ENCODE measurements around the gene TSC22D1. TPM values are rescaled to one million over a fixed set of nuclear protein-coding genes. Genes with fewer than 3 reads are reported as not detected.

The TSC22D1 gene
- total and polyA plus RNA-seq, 4 donors = 21.0 to 43.5 (median 37.0) TPM

DNA sequence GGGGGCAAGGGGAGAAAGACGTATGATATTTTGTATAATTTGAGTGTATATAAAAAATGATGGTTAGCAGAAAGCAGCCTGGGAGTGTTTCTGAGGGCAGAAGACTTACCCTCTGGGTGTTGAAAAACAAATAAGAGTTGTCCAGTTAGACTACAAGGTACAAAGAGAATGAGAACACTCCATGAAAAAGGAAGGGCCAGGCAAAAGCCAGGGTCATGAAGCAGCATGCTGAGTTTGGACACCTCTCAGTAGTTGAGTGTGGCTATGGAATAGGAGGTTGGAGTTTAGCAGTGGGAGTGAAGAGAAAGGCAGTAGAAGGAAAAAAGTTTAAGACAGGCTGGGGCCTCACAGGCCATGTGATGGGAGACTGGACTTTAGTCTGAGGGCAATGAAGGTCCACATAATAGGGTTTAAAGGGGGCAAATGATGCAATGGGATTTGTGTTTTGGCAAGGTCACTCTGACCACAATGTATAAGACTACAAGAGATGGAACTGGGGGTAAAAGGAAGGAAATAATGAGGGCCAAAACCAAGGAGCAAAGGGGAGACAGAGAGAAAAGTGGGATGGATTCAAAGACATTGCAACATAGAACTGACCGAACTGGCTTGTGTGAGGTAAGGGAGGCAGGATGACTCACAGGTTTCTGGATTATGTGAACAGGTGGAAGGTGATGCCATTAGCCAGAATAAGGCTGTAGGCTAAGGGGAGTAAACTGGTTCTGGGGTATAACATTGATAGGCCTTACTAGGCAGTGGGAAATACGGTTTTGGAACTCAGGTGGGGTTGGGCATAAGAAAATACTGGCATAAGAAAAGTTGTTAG lies 125.9 kb downstream of the TSC22D1 start (continued):
- TF ChIP-seq, protein P1, sequence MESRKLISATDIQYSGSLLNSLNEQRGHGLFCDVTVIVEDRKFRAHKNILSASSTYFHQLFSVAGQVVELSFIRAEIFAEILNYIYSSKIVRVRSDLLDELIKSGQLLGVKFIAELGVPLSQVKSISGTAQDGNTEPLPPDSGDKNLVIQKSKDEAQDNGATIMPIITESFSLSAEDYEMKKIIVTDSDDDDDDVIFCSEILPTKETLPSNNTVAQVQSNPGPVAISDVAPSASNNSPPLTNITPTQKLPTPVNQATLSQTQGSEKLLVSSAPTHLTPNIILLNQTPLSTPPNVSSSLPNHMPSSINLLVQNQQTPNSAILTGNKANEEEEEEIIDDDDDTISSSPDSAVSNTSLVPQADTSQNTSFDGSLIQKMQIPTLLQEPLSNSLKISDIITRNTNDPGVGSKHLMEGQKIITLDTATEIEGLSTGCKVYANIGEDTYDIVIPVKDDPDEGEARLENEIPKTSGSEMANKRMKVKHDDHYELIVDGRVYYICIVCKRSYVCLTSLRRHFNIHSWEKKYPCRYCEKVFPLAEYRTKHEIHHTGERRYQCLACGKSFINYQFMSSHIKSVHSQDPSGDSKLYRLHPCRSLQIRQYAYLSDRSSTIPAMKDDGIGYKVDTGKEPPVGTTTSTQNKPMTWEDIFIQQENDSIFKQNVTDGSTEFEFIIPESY (IDR thresholded peaks at IDR 0.05) = peak; percentile 55

GRCh38 chr13:44448875-44449274 lies 127.3 kb downstream of the TSC22D1 start:
- H3K27ac ChIP-seq (ENCODE audit: low read depth in 1 of 2, low read length in 2 of 2) = peak overlapping the region in 1 of 2 donors; percentile 14

GRCh38 chr13:44448373-44448772 lies 127.8 kb downstream of the TSC22D1 start:
- TF ChIP-seq, protein P2, sequence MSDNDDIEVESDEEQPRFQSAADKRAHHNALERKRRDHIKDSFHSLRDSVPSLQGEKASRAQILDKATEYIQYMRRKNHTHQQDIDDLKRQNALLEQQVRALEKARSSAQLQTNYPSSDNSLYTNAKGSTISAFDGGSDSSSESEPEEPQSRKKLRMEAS (IDR thresholded peaks at IDR 0.05) = peak; percentile 25
- TF ChIP-seq FOXA2 (IDR thresholded peaks at IDR 0.05) (peak; percentile 92), RAD21 (IDR thresholded peaks at IDR 0.05) (peak; percentile 28 to 32), YY1 (IDR thresholded peaks at IDR 0.05) (peak; percentile 91), HNF4A (conservative IDR thresholded peaks at IDR 0.05) (peak; percentile 81 to 89), SP1 (IDR thresholded peaks at IDR 0.05) (peak; percentile 89), NR2F2 (IDR thresholded peaks at IDR 0.05) (no peak), FOXA1 (IDR thresholded peaks at IDR 0.05) (peak; percentile 89), REST (IDR thresholded peaks at IDR 0.05) (no peak), JUND (IDR thresholded peaks at IDR 0.05) (peak in 1 of 2 donors; percentile 43), CTCF (IDR thresholded peaks at IDR 0.05; ENCODE audit: low read depth, low read length, missing input control) (no peak), RXRA (IDR thresholded peaks at IDR 0.05) (peak; percentile 46 to 72)
- TF ChIP-seq, protein P1 (IDR thresholded peaks at IDR 0.05) = no peak
- H3K9ac ChIP-seq (ENCODE audit: low read depth in 1 of 2, low read length in 2 of 2) = no peak overlapping the region
- peak overlapping the region; percentile 20 to 47 for H3K27ac ChIP-seq (ENCODE audit: low read depth in 1 of 2, low read length in 2 of 2)
- H3K9me3 ChIP-seq (ENCODE audit: control insufficient read depth in 4 of 4, low read length in 3 of 4) = no peaks in the 10 kb centered on the region
- no peak for DNase-seq (ENCODE audit: low spot score)
- no peaks in the 10 kb centered on the region for H3K36me3 ChIP-seq (ENCODE audit: control insufficient read depth in 4 of 4, insufficient read depth in 3 of 4, low read depth in 1 of 4, low read length in 3 of 4)
- peaks cover 10 to 27% (median 20%) of the 10 kb centered on the region in 4 donors for H3K4me1 ChIP-seq (ENCODE audit: control insufficient read depth in 4 of 4, insufficient read depth in 4 of 4, low read length in 3 of 4)
- WGBS = 33% methylated on average over 2 of the region's 2 CpGs
- no peaks in the 10 kb centered on the region for H3K27me3 ChIP-seq (ENCODE audit: control insufficient read depth in 4 of 4, insufficient read depth in 4 of 4, low read length in 3 of 4)
- no peak overlapping the region for H3K4me3 ChIP-seq (ENCODE audit: low read depth in 1 of 3, low read length in 3 of 3)

More at GRCh38 chr13:44448875-44449274, 127.3 kb downstream of the TSC22D1 start:
- no peaks in the 10 kb centered on the region for H3K27me3 ChIP-seq (ENCODE audit: control insufficient read depth in 4 of 4, insufficient read depth in 4 of 4, low read length in 3 of 4)
- TF ChIP-seq FOXA2 (IDR thresholded peaks at IDR 0.05) (no peak), YY1 (IDR thresholded peaks at IDR 0.05) (no peak), EGR1 (IDR thresholded peaks at IDR 0.05; ENCODE audit: low read depth in 2 of 2) (no peak), GABPA (IDR thresholded peaks at IDR 0.05 in 1 of 2, conservative IDR thresholded peaks at IDR 0.05 in 1 of 2) (no peak), JUND (IDR thresholded peaks at IDR 0.05) (no peak), HNF4G (IDR thresholded peaks at IDR 0.05) (no peak)
- TF ChIP-seq, protein P2 (IDR thresholded peaks at IDR 0.05) = no peak
- TF ChIP-seq, protein P1 (IDR thresholded peaks at IDR 0.05) = no peak
- 78% methylated on average over 3 of the region's 3 CpGs for WGBS
- no peaks in the 10 kb centered on the region for H3K9me3 ChIP-seq (ENCODE audit: control insufficient read depth in 4 of 4, low read length in 3 of 4)
- no peak for DNase-seq (ENCODE audit: low spot score)
- no peak overlapping the region for H3K4me3 ChIP-seq (ENCODE audit: low read depth in 1 of 3, low read length in 3 of 3)
- H3K9ac ChIP-seq (ENCODE audit: low read depth in 1 of 2, low read length in 2 of 2) = no peak overlapping the region
- peaks cover 10 to 27% (median 20%) of the 10 kb centered on the region in 4 donors for H3K4me1 ChIP-seq (ENCODE audit: control insufficient read depth in 4 of 4, insufficient read depth in 4 of 4, low read length in 3 of 4)
- no peaks in the 10 kb centered on the region for H3K36me3 ChIP-seq (ENCODE audit: control insufficient read depth in 4 of 4, insufficient read depth in 3 of 4, low read depth in 1 of 4, low read length in 3 of 4)
